ENCODE data around the gene IGSF9. TPM values are rescaled to one million over a fixed set of nuclear protein-coding genes. Genes with fewer than 3 reads are reported as not detected.

IGSF9 gene
- total and polyA plus RNA-seq, 2 of the 4 experiments (the other 2 are of a cell fraction) = 0.05 TPM; not detected in 1

- TF ChIP-seq CHD1 (IDR thresholded peaks at IDR 0.05; ENCODE audit: low read depth, low read length) = no peak
- no peak for TF ChIP-seq SMC3 (IDR thresholded peaks at IDR 0.05; ENCODE audit: low read depth, low read length)
- no peak for TF ChIP-seq MXI1 (IDR thresholded peaks at IDR 0.05; ENCODE audit: borderline replicate concordance, low read depth, low read length)
- TF ChIP-seq BHLHE40 (IDR thresholded peaks at IDR 0.05; ENCODE audit: low read depth, low read length) = no peak
- TF ChIP-seq FOS (IDR thresholded peaks at IDR 0.05; ENCODE audit: low read depth, low read length) = no peak
- no peak for TF ChIP-seq MAFK (IDR thresholded peaks at IDR 0.05; ENCODE audit: low read depth, low read length)
- no peak for TF ChIP-seq RAD21 (IDR thresholded peaks at IDR 0.05; ENCODE audit: low read length)
- TF ChIP-seq MAZ (IDR thresholded peaks at IDR 0.05; ENCODE audit: borderline replicate concordance, low read depth, low read length) = no peak
Measured at GRCh38 chr1:159921700-159922504, 23.5 kb downstream of the IGSF9 start (continued).

Data from IMR-90 (cell line).